ENCODE measurements around the gene PPP4R1.

The PPP4R1 gene

GRCh38 chr18:9531791-9532410 is 82.5 kb downstream of the PPP4R1 start:
- H3K4me3 ChIP-seq = no peak overlapping the region
- DNase-seq (ENCODE audit: low spot score) = no peak
- TF ChIP-seq CTCF (IDR thresholded peaks at IDR 0.05) = no peak
- H3K27ac ChIP-seq = no peak overlapping the region

GRCh38 chr18:9530226-9531009 is 83.9 kb downstream of the PPP4R1 start:
- H3K4me3 ChIP-seq = no peak overlapping the region
- no peak for TF ChIP-seq CTCF (IDR thresholded peaks at IDR 0.05)
- no peak for DNase-seq (ENCODE audit: low spot score)
- H3K27ac ChIP-seq = no peak overlapping the region

GRCh38 chr18:9526458-9526857 is 87.9 kb downstream of the PPP4R1 start:
- no peak overlapping the region for H3K4me3 ChIP-seq
- no peak for TF ChIP-seq CTCF (IDR thresholded peaks at IDR 0.05)
- no peak overlapping the region for H3K27ac ChIP-seq
- DNase-seq (ENCODE audit: low spot score) = no peak

GRCh38 chr18:9522952-9523351 is 91.4 kb downstream of the PPP4R1 start:
- no peak for DNase-seq (ENCODE audit: low spot score)
- no peak for TF ChIP-seq CTCF (IDR thresholded peaks at IDR 0.05)
- Histone ChIP-seq H3K27ac (no peak overlapping the region), H3K4me3 (no peak overlapping the region)

- no peak for DNase-seq (ENCODE audit: low spot score)
- Histone ChIP-seq H3K27ac (no peak overlapping the region), H3K4me3 (no peak overlapping the region)
- TF ChIP-seq CTCF (IDR thresholded peaks at IDR 0.05) = no peak
Measured at GRCh38 chr18:9521770-9522169, 92.6 kb downstream of the PPP4R1 start.

GRCh38 chr18:9520666-9521065 is 93.7 kb downstream of the PPP4R1 start:
- no peak for DNase-seq (ENCODE audit: low spot score)
- no peak overlapping the region for H3K4me3 ChIP-seq
- no peak for TF ChIP-seq CTCF (IDR thresholded peaks at IDR 0.05)
- no peak overlapping the region for H3K27ac ChIP-seq

- no peak overlapping the region for H3K4me3 ChIP-seq
- no peak for DNase-seq (ENCODE audit: low spot score)
- no peak for TF ChIP-seq CTCF (IDR thresholded peaks at IDR 0.05)
- no peak overlapping the region for H3K27ac ChIP-seq
Measured at GRCh38 chr18:9519399-9519798, 95.0 kb downstream of the PPP4R1 start.

Measured in coronary artery (tissue), 2 donors.